A549 (cell line): ENCODE results near the gene RNF225. TPM values are rescaled to one million over a fixed set of nuclear protein-coding genes. Genes with fewer than 3 reads are reported as not detected.

Source experiments
- ATOH8 ChIP-seq: fragments of 250-450 bp; sonication (Bioruptor Pico); IDR thresholded peaks from 2 replicates; pipeline ENCODE4 v1.5.0; 2020; ENCODE audit warnings: low read depth, mild to moderate bottlenecking, moderate library complexity
- BCL3 ChIP-seq: fragments of >200 bp; sonication (Bioruptor Twin); formaldehyde crosslinking; IDR thresholded peaks from 3 replicates; pipeline ENCODE4 v1.6.1; 2016
- CBX2 ChIP-seq: fragments of 200-600 bp; sonication (generic); IDR thresholded peaks from 2 replicates; pipeline ENCODE4 v1.6.1; 2016; ENCODE audit warnings: low read depth, mild to moderate bottlenecking, borderline replicate concordance
- CEBPB ChIP-seq, 2 experiments: fragments of >200 bp in 1 of 2; sonication (Bioruptor Twin) in 1 of 2; formaldehyde crosslinking in 1 of 2; IDR thresholded peaks; 2 replicates each; pipeline ENCODE4 v1.6.1; 2012 to 2016
- CHD2 ChIP-seq: fragments of 150-350 bp; IDR thresholded peaks from 2 replicates; pipeline ENCODE4 v1.6.1; 2014; ENCODE audit warnings: low read length; ENCODE audit not compliant: partially characterized antibody
- E2F6 ChIP-seq: IDR thresholded peaks from 2 replicates; pipeline ENCODE4 v1.6.1; 2012; ENCODE audit warnings: low read depth, borderline replicate concordance
- EHMT2 ChIP-seq: fragments of 200-600 bp; sonication (generic); IDR thresholded peaks from 2 replicates; pipeline ENCODE4 v1.6.1; 2016; ENCODE audit warnings: antibody characterized with exemption, low read depth, mild to moderate bottlenecking, moderate library complexity
- EP300 ChIP-seq, 2 experiments: fragments of >200 bp; sonication (Bioruptor Twin); formaldehyde crosslinking; IDR thresholded peaks; 2 replicates in 1 of 2; 3 replicates in 1 of 2; pipeline ENCODE4 v1.6.1; 2016 to 2017
- GATA3 ChIP-seq: IDR thresholded peaks from 2 replicates; pipeline ENCODE4 v1.6.1; 2012; ENCODE audit warnings: borderline replicate concordance
- HOXA7 ChIP-seq: fragments of 250-450 bp; sonication (Bioruptor Pico); IDR thresholded peaks from 2 replicates; pipeline ENCODE4 v1.5.0; 2020; ENCODE audit warnings: mild to moderate bottlenecking, moderate library complexity
- HOXB5 ChIP-seq: fragments of 250-450 bp; sonication (Bioruptor Pico); IDR thresholded peaks from 2 replicates; pipeline ENCODE4 v1.5.0; 2020; ENCODE audit warnings: mild to moderate bottlenecking, moderate library complexity
- JUNB ChIP-seq: fragments of >200 bp; sonication (Bioruptor Twin); formaldehyde crosslinking; IDR thresholded peaks from 2 replicates; pipeline ENCODE4 v1.6.1; 2016
- KDM1A ChIP-seq: fragments of 200-600 bp; sonication (generic); IDR thresholded peaks from 2 replicates; pipeline ENCODE4 v1.6.1; 2016; ENCODE audit warnings: low read depth, mild to moderate bottlenecking
- KDM5A ChIP-seq: fragments of 200-600 bp; sonication (generic); IDR thresholded peaks from 2 replicates; pipeline ENCODE4 v1.6.1; 2016; ENCODE audit warnings: antibody characterized with exemption, mild to moderate bottlenecking
- NFE2L2 ChIP-seq: fragments of 150-350 bp; conservative IDR thresholded peaks from 2 replicates; pipeline ENCODE4 v1.6.1; 2014; ENCODE audit warnings: low read length
- PHF8 ChIP-seq: fragments of 200-600 bp; sonication (generic); IDR thresholded peaks from 2 replicates; pipeline ENCODE4 v1.6.1; 2016; ENCODE audit warnings: low read depth, mild to moderate bottlenecking, antibody characterized with exemption, moderate library complexity, borderline replicate concordance
- RAD21 ChIP-seq, 2 experiments: fragments of >200 bp in 1 of 2; sonication (Bioruptor Twin) in 1 of 2; formaldehyde crosslinking in 1 of 2; IDR thresholded peaks in 1 of 2; conservative IDR thresholded peaks in 1 of 2; 2 replicates in 1 of 2; 3 replicates in 1 of 2; pipeline ENCODE4 v1.6.1; 2012 to 2018; ENCODE audit warnings: inconsistent platforms in 1 of 2
- REST ChIP-seq: fragments of 200-600 bp; sonication (generic); IDR thresholded peaks from 2 replicates; pipeline ENCODE4 v1.6.1; 2016; ENCODE audit warnings: antibody characterized with exemption, mild to moderate bottlenecking, moderate library complexity
- SREBF2 ChIP-seq: fragments of 450-650 bp; IDR thresholded peaks from 2 replicates; pipeline ENCODE4 v1.6.1; 2014; ENCODE audit warnings: mild to moderate bottlenecking, moderate library complexity
- ZC3H11A ChIP-seq: fragments of 450-650 bp; IDR thresholded peaks from 2 replicates; pipeline ENCODE4 v1.6.1; 2014; ENCODE audit warnings: antibody characterized with exemption, mild to moderate bottlenecking
- ZFP36 ChIP-seq: fragments of 450-650 bp; IDR thresholded peaks from 2 replicates; pipeline ENCODE4 v1.6.1; 2014; ENCODE audit warnings: borderline replicate concordance; ENCODE audit not compliant: partially characterized antibody
- ZSCAN20 ChIP-seq: fragments of 250-450 bp; sonication (Bioruptor Pico); IDR thresholded peaks from 2 replicates; pipeline ENCODE4 v1.8.0; 2022; ENCODE audit warnings: mild to moderate bottlenecking, moderate library complexity
- polyA plus RNA-seq, 4 experiments: library from polyadenylated mRNA; depleted of rRNA in 3 of 4; stranded (reverse); fragments of >200 nt; fragmentation: RNase III in 1 of 4; extraction: RNeasy Plus Mini Kit Qiagen cat#74134 plus additional on column Dnase treatment in 1 of 4; gene quantifications; 2 replicates in 3 of 4; 3 replicates in 1 of 4; pipeline ENCODE4 v1.2.3, GENCODE V29; 2011 to 2017

RNF225 gene
- polyA plus RNA-seq, 2 of the 4 experiments (the other 2 are of a cell fraction), result not detected

GRCh38 chr19:58408152-58409009 is 12.9 kb downstream of the RNF225 start, which contains the start of gene ZNF584 (continued):
- no peak for TF ChIP-seq ZFP36
- no peak for TF ChIP-seq ZC3H11A
- peak; percentile 65 for TF ChIP-seq E2F6
- no peak for TF ChIP-seq SREBF2
- no peak for TF ChIP-seq RAD21 (conservative IDR thresholded peaks at IDR 0.05 in 1 of 2, IDR thresholded peaks at IDR 0.05 in 1 of 2)
- TF ChIP-seq EHMT2, result no peak
- TF ChIP-seq ZSCAN20, result no peak
- TF ChIP-seq EP300 (IDR thresholded peaks at IDR 0.05), result no peak
- TF ChIP-seq HOXA7 (CRISPR knock-in tag), result no peak
- no peak for TF ChIP-seq ATOH8 (CRISPR knock-in tag)
- no peak for TF ChIP-seq REST
- TF ChIP-seq JUNB, result no peak
- no peak for TF ChIP-seq CEBPB (IDR thresholded peaks at IDR 0.05)
- TF ChIP-seq NFE2L2, result no peak
- no peak for TF ChIP-seq CHD2
- peak; percentile 94 for TF ChIP-seq BCL3
- no peak for TF ChIP-seq KDM5A
- TF ChIP-seq HOXB5 (CRISPR knock-in tag), result no peak
- TF ChIP-seq CBX2, result no peak
- TF ChIP-seq PHF8, result peak; percentile 78; the same call in 1 of the 2 replicates
- no peak for TF ChIP-seq KDM1A
- no peak; the same call in 1 of the 2 replicates for TF ChIP-seq GATA3
